GM12865 (cell line): Measurements from ENCODE around the gene TIFAB.

Experiments
- DNase-seq: peaks from one replicate; pipeline ENCODE4 v3.0.0; 2010; ENCODE audit warnings: low read depth
- H3K4me3 ChIP-seq: 2 replicates; pipeline ENCODE4 v1.5.1; 2011; ENCODE audit warnings: mild to moderate bottlenecking, low read depth, low read length, control low read depth
- CTCF ChIP-seq: IDR thresholded peaks from 2 replicates; pipeline ENCODE4 v1.5.1; 2011; ENCODE audit warnings: low read length, control low read depth, low read depth, inconsistent platforms; ENCODE audit not compliant: insufficient read depth; ENCODE audit errors: missing control alignments

Gene TIFAB

DNA sequence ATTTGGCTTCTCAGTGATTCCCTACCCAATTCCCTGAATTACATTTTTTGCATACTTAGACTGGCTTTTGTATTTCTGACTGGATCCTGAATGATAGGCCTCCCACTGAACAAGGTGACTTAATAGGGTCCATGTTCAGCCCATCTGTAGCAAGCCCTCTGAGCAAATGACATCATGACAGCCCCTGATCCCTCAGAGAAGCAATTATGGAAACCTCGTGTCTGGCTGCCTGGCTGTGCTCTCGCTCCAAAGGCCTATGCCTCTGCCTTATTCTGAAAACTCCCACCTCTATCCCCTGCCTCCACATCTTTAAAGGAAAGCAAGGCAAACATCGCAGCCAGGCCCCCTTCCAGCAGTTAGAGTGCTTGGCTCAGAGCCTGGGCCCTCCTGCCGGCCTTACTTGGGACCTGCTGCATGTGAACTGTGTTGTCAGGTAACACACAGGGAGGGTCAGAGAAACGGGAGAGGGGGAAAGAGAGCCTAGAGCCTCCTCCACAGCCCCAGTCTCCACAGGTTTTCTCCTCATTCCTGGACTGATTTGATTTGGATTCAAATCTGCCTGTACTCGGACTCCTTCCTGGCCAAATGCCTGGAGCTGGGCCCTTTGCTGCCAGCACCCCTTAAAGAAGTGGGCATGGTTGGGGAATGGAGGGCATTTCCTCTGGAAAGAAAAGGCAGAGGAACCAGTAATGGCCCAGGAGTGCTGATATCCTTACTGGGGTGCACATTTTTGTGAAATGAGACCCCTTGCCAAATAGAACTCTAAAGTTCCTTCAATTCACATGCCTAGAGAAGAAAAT lies 8.8 kb downstream of the TIFAB start:
- no peak overlapping the region for H3K4me3 ChIP-seq
- TF ChIP-seq CTCF: no peak
- DNase-seq: no peak

DNA sequence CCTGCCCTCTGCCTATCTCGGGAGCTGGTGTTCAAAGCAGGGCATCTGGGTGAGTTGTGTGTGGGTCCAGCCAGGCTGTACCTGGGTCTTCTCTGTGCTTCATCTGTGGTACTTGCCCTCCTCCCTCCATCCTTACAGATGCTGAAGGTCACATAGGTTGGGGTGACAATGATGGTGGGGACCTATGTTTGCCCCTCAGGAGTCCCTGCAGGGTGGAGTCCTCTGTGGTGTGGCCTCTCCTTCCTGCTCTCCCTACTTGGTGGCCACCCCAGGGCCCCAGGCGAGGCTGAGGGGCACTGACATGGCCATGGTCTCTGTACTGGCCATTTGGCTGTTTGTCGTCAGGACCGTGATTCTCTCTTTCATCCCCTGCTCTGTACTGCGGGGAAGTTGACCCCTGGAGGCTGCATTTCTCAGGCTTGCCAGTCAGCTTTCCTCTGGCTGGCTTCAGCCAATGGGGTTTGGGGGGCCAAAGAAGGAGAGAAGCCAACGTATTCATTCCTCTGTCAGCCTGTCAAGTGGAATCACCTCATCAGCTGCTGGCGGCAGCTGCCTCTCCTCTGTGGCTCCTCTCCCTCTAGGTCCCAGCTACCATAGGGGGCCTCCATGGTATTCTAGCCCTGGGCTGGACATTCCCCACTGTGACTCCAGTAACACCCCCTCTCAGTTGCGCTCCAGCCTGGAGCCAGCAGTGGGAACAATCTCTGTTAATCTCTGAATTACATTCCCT lies 9.6 kb downstream of the TIFAB start:
- no peak for DNase-seq
- no peak for TF ChIP-seq CTCF
- H3K4me3 ChIP-seq: no peak overlapping the region

GRCh38 chr5:135441919-135442318 lies 10.2 kb downstream of the TIFAB start:
- TF ChIP-seq CTCF: no peak
- no peak for DNase-seq
- no peak overlapping the region for H3K4me3 ChIP-seq

- no peak overlapping the region for H3K4me3 ChIP-seq
- DNase-seq: no peak
- no peak for TF ChIP-seq CTCF
Observed at GRCh38 chr5:135441350-135441831, 10.8 kb downstream of the TIFAB start.

- no peak for DNase-seq
- H3K4me3 ChIP-seq: no peak overlapping the region
- no peak for TF ChIP-seq CTCF
Observed at GRCh38 chr5:135440916-135441315, 11.2 kb downstream of the TIFAB start.

- DNase-seq: no peak
- H3K4me3 ChIP-seq: no peak overlapping the region
- TF ChIP-seq CTCF: no peak
Observed at GRCh38 chr5:135439231-135440205, 12.6 kb downstream of the TIFAB start.
